ENCODE measurements around the gene IFNG-AS1.

The IFNG-AS1 gene

DNA sequence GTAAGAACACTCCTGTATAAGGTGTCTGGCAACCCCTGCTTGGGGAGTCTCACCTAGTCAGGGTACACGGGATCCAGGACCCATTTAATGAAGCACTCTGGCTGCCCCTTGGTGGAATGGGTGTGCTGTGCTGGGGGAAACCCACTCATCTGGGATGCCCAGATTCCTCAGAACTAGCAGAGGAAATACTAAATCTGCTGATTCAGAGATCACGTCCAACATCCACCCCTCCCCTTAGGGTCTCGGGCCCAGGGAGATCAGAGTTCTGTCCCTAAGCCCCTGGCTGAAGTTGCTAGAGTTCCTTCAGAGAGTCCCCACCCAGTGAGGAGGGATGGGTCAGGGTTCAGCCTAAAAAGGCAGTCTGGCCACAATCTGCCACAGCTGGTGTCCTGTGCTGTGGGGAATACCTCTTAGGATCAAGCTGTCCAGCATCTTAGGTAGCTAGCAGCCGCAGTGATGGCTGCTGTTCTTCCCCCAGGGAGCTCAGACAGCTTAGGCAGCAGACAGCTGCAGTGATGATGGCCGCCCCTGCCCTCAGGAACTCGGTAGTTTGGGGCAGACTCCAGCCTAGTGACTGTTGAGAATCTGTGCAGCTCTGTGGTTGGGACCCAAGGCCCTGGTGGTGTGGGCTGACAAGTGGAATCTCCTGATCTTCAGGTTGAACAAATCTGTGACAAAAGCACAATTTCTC lies 74.8 kb downstream of the IFNG-AS1 start:
- H3K4me3 ChIP-seq (ENCODE audit: low read depth, low read length), result no peak overlapping the region
- TF ChIP-seq, protein P1, sequence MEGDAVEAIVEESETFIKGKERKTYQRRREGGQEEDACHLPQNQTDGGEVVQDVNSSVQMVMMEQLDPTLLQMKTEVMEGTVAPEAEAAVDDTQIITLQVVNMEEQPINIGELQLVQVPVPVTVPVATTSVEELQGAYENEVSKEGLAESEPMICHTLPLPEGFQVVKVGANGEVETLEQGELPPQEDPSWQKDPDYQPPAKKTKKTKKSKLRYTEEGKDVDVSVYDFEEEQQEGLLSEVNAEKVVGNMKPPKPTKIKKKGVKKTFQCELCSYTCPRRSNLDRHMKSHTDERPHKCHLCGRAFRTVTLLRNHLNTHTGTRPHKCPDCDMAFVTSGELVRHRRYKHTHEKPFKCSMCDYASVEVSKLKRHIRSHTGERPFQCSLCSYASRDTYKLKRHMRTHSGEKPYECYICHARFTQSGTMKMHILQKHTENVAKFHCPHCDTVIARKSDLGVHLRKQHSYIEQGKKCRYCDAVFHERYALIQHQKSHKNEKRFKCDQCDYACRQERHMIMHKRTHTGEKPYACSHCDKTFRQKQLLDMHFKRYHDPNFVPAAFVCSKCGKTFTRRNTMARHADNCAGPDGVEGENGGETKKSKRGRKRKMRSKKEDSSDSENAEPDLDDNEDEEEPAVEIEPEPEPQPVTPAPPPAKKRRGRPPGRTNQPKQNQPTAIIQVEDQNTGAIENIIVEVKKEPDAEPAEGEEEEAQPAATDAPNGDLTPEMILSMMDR (IDR thresholded peaks at IDR 0.05; ENCODE audit: low read depth, low read length, missing control alignments), result no peak
- no peak for DNase-seq (ENCODE audit: low read depth)

DNA sequence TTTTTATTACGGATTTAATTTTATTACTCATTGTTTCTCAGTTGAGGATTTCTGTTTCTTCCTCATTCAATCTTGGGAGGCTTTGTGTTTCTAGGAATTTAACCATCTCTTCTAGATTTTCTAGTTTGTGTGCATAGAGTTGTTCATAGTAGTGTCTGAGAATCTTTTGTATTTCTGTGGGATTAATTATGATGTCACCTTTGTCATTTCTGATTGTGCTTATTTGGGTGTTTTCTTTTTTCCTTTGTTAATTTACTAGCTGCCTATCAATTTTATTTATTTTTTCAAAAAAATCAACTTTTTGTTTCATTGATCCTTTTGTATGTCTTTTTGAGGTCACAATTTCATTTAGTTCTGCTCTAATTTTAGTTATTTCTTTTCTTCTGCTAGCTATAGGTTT lies 75.9 kb downstream of the IFNG-AS1 start:
- DNase-seq (ENCODE audit: low read depth), result no peak
- H3K4me3 ChIP-seq (ENCODE audit: low read depth, low read length), result no peak overlapping the region
- TF ChIP-seq, protein P1 (IDR thresholded peaks at IDR 0.05; ENCODE audit: low read depth, low read length, missing control alignments), result no peak

DNA sequence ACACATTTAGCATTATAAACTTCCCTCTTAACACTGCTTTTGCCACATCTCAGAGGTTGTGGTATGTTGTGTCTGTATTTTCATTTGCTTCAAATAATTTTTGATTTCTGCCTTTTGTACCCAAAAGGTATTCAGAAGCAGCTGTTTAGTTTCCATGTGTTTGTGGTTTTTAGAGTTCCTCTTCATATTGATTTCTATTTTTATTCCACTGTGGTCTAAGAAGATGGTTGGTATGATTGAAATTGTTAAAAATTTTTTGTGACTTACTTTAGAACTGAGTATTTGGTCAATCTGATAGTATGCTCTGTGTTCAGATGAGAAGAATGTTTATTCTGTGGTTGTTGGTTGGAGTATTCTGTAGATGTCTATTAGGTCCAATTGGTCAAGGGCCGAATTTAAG lies 76.4 kb downstream of the IFNG-AS1 start:
- no peak for DNase-seq (ENCODE audit: low read depth)
- TF ChIP-seq, protein P1 (IDR thresholded peaks at IDR 0.05; ENCODE audit: low read depth, low read length, missing control alignments), result no peak
- H3K4me3 ChIP-seq (ENCODE audit: low read depth, low read length), result no peak overlapping the region

DNA sequence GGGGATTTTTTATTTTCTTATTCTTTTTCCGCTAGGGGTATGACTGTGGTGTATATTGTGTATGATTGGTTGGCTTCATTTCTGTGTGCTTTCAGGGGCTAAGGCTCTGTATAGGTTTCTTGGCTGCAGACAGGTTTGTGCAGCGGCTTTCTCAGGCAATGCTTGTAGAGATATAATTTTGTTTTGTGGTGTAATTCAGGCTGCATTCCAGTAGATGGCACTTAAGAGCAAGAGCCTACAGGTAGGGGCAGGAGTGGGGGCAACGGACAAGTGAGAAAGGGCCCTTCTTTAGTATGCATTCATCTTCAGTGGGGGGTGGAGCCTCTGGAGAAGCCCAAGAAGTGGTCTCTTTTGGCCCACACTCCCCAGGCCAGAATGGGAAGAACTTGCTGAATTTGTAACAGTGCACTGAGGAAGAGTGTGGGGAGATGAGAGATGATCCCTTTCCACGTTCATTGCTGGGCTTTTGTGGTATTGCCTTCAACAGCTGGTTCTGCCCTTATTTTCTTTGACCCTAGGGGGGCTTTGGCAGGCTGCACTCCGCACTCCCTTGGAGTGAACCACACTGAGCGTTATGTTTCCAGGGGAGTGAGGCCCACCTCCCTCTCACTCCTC lies 78.6 kb downstream of the IFNG-AS1 start:
- DNase-seq (ENCODE audit: low read depth), result no peak
- no peak overlapping the region for H3K4me3 ChIP-seq (ENCODE audit: low read depth, low read length)
- TF ChIP-seq, protein P1 (IDR thresholded peaks at IDR 0.05; ENCODE audit: low read depth, low read length, missing control alignments), result peak; percentile 40

DNA sequence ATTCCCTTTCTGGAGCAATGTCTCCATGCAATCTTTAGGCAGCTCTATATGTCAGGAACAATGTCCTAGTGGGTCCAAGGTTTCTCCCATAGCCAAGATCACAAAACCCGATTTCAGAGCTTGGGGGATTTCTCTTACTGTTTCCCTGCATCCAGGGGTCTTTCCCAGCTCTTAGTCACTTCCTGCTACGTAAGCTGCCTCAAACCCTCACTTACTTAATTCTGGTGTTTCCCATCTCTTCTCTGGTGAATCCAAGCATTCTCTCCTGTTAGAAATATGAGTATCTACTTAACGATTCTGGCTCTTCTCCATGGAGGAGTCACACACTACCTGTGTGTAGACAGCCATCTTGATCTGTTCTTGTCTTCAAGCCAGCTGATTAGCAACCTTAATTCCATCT lies 80.0 kb downstream of the IFNG-AS1 start:
- TF ChIP-seq, protein P1 (IDR thresholded peaks at IDR 0.05; ENCODE audit: low read depth, low read length, missing control alignments), result no peak
- H3K4me3 ChIP-seq (ENCODE audit: low read depth, low read length), result no peak overlapping the region
- no peak for DNase-seq (ENCODE audit: low read depth)

Measured in GM12864 (cell line).